Jurkat, Clone E6-1 (cell line): ENCODE data around the gene H2AZ1.

ENCODE experiments used
- DNase-seq: peaks from one replicate; pipeline ENCODE4 v3.0.0-alpha.2; 2011; ENCODE audit warnings: low read depth, low spot score
- H3K4me3 ChIP-seq: 2 replicates; pipeline ENCODE4 v1.5.1; 2011; ENCODE audit warnings: mild to moderate bottlenecking, low read length, control low read depth, moderate library complexity

H2AZ1 gene

DNA sequence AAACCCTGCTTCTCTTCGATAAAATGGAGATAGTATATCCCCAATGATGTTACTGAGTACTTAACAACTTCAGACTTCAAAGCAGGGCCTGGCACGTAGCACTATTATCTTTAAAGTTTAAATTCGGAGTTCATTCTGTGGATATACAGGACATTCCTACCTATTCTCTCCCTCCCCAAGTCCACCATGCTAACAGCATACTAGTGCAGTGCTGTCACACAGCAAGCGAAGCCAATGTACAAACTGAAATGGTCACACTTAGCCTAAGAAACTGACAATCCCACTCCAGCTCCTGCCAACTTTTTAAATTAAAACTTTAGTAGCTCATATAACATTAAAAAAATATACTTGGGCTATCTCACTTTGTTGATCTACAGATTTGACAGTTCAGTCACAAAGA, 2.5 kb downstream of the H2AZ1 start:
- DNase-seq, result no peak
- H3K4me3 ChIP-seq, result no peak overlapping the region; the same call in 1 of the 2 replicates

DNA sequence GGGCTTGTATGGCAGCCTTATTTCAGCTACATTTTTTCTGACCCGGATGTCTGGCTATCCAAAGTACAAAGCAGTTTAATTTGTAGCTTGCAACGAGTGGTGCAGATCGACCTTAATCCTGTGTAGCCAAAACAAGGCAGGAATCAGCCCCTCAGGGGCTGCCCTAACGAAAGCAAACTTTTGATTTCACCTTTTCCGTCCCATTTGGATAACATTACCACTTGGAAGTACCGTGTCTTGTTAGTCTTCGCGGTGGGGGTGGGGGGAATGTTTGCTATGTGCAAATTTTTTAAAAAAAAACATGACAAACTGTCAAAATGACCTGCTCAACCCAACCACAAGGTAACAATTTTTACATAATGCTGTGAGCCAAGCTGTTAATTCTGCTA, 2.9 kb downstream of the H2AZ1 start:
- no peak for DNase-seq
- H3K4me3 ChIP-seq, result peak overlapping the region; percentile 71

GRCh38 chr4:99946356-99947189, 3.5 kb downstream of the H2AZ1 start, which contains the start of gene DNAJB14:
Gene DNAJB14, minus strand, starts transcription at chr4:99946618. Its CDS starts 47 bp downstream, at chr4:99946571.
- H3K4me3 ChIP-seq, result peak within 1 kb of the TSS; percentile 71
- peak; percentile 75 for DNase-seq

- DNase-seq, result no peak
- peak overlapping the region; percentile 71 for H3K4me3 ChIP-seq
Observed at GRCh38 chr4:99945718-99946355, 4.2 kb downstream of the H2AZ1 start.

- no peak overlapping the region for H3K4me3 ChIP-seq
Observed at GRCh38 chr4:99943904-99944437, 6.1 kb downstream of the H2AZ1 start.

DNA sequence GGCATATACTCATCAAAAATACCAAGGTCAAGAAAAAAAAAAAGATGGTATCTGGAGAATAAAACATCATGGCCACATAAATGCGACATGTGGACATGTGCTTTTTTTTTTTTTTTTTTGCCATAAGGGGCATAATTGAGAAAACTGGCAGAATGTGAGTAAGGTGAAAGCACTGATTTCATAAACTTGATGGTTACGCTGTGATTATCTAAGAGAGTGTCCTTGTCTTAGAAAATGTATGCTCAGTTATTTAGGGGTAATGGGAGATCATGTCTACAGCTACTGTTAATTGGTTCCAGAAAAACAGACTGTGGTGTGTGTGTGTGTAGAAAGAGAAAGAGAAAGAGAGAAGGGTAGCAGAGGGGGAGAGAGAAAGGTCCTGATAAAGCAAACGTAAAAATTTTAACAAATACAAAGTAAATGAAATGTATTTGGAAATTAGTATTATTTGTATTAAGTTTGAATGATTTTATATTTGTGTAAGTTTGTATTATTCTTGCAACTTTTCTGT, 11.8 kb downstream of the H2AZ1 start:
- no peak overlapping the region for H3K4me3 ChIP-seq
- no peak for DNase-seq

More at GRCh38 chr4:99943904-99944437, 6.1 kb downstream of the H2AZ1 start:
- no peak for DNase-seq

- no peak for DNase-seq
Observed at GRCh38 chr4:99934891-99935290, 15.2 kb downstream of the H2AZ1 start.

GRCh38 chr4:99927566-99927965, 22.5 kb downstream of the H2AZ1 start:
- no peak for DNase-seq
- H3K4me3 ChIP-seq, result no peak overlapping the region

More at GRCh38 chr4:99934891-99935290, 15.2 kb downstream of the H2AZ1 start:
- H3K4me3 ChIP-seq, result no peak overlapping the region

DNA sequence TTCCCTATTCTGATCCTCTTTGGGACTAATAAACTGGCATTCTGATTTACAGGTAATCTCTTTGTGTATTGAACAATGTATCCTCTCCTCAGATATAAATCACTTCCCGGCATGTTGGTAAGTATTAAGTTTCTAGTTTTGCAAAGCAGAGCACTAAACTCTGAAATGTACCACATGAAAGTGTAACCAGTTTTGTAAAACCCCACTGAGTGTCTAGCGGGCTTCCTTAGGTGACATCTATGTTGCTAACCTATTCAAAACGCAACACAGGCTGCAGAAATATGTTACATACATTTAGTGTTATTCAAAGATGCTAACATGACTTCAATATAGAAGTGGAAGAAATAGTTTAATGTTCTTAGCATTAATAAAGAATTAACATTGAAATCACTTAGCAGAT, 28.9 kb downstream of the H2AZ1 start:
- H3K4me3 ChIP-seq, result no peak overlapping the region
- DNase-seq, result peak; percentile 33

- no peak for DNase-seq
- H3K4me3 ChIP-seq, result no peak overlapping the region
Observed at GRCh38 chr4:99918656-99919055, 31.4 kb downstream of the H2AZ1 start.

DNA sequence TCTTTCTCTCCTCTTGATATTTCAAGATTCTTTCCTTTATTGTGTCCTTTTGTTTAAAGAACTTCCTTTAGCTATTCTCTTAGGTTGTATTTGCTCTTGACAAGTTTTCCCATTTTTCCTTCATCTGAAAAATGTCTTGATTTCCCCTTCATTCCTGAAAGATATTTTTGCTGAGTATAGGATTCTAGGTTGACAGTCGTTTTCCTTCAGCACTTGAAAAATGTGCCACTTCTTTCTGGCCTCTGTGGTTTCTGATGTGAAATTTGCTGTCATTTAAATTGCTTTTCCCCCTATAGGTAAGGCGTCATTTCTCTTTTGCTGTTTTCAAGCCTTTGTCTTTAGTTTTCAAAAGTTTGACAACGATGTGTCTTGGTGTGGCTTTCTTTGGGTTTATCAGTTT, 32.5 kb downstream of the H2AZ1 start:
- no peak overlapping the region for H3K4me3 ChIP-seq
- DNase-seq, result no peak

DNA sequence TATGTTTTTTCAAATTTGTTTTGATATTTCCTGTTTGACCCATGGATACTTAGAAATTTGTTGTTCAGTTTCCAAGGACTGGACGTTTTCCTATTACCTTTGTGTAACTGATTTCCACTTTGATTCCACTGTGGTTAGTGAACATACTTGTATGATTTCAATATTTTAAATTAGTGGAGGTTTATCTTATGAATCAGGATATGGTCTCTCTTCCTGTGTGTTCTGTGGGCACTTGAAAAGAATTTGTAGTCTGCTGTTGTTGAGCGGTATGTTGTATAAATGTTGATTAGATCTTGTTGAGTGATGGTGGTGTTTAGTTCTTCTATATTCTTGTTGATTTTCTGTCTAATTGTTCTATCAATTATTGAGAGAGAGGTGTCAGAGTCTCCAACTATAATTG, 34.6 kb downstream of the H2AZ1 start:
- H3K4me3 ChIP-seq, result no peak overlapping the region
- no peak for DNase-seq
